Gastrocnemius medialis (tissue), 4 donors: ENCODE data around the gene SLC27A6.

Experiments
- CTCF ChIP-seq, 5 experiments: fragments of 450-650 bp in 3 of 5; fragments of 200-600 bp in 2 of 5; sonication (generic) in 2 of 5; IDR thresholded peaks in 4 of 5; conservative IDR thresholded peaks in 1 of 5; 1 replicate in 4 of 5; 2 replicates in 1 of 5; pipeline ENCODE4 v1.5.1; 2016 to 2019; ENCODE audit warnings: antibody characterized with exemption in 5 of 5, mild to moderate bottlenecking in 3 of 5, moderate library complexity in 3 of 5
- POLR2A ChIP-seq, 2 donors: fragments of 450-650 bp; IDR thresholded peaks; one replicate each; pipeline ENCODE4 v1.6.1; 2017; ENCODE audit warnings: antibody characterized with exemption in 2 of 2, mild to moderate bottlenecking in 2 of 2, moderate library complexity in 2 of 2

DNA sequence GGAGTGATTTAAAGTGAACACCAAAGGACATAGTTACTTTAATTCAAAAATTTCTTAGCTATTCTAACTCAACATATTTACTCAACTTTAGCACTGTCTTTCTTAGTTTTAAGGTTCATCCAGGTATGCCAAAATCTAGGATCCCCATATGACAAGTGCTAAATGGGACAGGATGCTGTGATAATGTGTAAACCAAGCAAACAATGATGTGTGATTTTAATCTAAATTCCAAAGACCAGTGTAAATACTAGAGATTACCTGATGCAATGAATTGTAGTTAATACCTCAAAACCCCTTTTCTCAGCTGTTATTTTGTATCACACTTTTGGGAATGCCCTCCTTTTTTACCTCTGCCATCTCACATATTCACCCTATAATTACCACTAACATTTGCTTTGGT, 102.5 kb downstream of the SLC27A6 start:
- no peak for TF ChIP-seq CTCF (IDR thresholded peaks at IDR 0.05 in 4 of 5, conservative IDR thresholded peaks at IDR 0.05 in 1 of 5)
- no peak for TF ChIP-seq POLR2A (IDR thresholded peaks at IDR 0.05)
